ENCODE measurements around the gene GSAP.

Gene GSAP

DNA sequence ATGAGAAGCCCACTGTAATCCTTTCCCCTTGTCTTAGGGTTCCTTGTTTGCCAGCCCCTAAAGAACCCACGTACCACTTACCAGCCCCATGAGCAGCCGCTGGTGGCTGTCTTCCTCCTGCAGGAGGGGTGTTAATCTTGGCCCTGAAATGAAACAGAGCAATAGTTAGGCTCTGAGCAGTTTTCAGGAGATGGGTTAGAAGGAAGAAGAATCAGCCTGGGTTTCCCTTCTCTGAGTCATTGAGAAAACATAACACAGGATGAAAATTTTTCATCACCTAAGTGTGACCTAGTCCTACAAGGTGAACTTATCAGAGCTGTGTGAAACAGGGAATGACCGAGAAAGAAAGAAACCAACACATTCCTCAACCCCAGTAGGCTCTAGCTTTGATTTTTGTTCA is 90.0 kb downstream of the GSAP start:
- no peak for DNase-seq

DNA sequence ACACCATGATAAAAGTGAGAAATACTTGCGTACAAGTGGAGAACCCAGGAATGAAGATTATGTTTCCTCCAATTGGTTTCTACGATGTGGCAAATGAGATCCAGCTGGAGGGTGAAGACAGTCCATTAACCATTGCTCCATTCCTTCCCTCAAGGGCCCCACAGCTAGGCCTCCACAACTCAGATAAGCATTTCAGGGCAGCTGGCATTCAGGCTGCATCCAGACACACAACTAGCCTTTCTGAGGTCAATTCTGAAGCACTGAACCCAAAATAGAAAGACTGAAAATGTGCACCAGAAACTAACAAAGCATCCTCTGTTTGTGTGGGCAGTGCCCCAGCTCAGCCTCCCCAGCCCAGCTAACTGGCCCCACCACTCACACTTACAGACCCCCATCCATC is 94.8 kb downstream of the GSAP start:
- DNase-seq: no peak

DNA sequence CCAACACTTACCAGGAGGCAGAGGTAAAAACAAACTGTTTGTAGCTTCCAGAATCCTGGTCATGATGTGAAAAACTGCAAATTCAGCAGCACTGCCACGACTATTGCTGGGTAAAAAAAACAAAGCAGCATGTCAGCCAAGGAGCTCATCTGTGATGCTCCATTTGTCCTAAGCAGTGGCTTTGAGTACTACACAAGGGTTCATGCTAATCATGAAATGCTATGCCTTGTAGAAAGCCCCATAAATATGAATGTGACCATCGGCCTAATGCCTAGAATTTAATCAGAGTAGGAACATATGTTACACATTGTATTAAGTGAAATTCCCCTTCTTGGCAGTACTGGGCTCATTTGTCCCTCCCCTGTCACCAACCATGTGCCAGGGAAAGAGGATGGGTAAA is 95.4 kb downstream of the GSAP start:
- DNase-seq: no peak

DNA sequence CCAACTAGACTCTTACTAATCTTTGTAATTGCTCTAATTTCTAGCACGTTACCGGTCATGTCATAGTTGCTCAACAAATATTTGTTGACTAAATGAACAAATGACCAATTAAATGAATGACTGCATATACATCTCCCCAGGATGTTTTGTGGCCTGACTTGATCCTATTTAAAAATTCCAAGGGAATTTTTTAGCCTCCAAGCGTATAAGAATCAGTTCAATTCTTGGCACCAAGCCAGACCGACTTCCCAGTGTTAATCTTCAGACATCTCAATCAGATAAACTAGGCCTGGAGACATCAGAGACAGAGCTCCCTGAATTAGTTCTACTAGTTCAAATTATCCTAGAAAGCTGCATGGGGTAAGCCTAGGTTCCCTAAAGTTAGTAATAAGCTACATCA is 96.0 kb downstream of the GSAP start:
- no peak for DNase-seq

DNA sequence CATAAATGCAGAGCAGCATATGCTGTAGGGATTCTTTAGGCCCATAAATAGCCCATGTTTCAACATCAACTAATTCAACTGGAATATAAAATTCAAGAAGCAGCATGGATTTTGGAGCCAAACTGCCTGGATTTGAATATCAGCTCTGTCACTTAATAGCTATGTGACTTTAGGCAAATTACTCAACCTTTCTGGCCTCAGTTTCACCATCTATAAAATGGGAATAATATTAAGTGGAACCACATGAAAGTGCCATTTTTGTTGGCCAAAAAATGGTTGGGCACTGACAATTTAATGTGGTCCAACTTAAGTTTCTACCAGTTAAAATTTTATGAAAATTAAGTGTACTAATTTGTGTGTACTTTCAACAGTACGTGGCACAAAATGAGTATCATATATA is 98.1 kb downstream of the GSAP start:
- no peak for DNase-seq

DNA sequence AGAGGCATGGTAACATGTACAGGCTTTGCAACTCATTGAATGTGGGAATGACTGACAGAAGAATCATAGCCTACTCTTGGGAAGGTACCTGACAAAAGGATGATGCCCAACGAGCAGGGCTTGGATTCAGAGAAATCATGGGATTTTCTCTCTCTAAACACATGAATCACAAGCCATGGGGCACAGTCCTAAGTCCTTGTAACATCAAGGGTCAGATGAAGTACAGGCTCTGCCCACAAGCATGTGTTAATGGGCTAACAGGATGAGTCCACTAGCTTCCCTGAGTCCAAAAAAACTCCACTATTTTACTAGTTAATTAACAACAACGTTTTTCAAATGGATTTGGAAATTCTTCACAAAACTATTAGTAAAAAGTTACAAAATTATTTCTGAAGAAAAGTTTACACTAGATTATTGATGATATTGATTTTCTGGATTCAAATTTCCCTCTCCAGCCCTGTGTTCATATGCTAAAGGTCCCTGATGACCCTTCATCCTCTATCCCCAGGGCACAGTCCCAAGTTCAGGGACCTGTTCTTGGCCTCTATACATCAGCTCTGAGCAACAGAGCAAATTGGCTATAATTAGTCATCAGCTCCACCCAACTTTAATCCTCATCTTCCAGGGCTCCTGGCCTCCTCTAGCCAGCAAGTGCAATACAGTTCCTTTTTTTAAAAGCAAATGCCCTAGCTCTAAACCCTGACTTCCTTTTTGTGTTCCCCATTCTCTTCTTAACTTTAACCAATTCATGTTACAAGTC is 99.8 kb downstream of the GSAP start:
- DNase-seq: no peak

DNA sequence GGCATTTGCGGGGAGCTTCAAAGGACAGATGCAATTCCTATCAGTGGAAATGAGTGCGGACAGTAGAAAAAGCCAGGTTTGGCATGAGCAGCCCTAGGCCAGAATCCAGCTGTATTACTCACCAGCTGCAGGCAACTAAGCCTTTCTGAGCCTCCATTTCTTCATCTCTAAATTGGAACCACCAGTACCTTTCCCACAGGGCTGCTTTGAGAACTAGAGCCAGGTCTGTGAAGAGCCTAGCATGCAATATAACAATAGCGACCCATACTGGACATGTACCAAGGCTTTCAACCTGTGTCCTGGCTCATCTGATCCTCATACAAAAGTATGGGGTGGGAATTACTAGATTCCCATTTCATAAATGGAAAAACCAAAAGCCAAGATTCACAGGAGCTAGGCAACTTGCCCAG is 101.0 kb downstream of the GSAP start:
- no peak for DNase-seq

DNA sequence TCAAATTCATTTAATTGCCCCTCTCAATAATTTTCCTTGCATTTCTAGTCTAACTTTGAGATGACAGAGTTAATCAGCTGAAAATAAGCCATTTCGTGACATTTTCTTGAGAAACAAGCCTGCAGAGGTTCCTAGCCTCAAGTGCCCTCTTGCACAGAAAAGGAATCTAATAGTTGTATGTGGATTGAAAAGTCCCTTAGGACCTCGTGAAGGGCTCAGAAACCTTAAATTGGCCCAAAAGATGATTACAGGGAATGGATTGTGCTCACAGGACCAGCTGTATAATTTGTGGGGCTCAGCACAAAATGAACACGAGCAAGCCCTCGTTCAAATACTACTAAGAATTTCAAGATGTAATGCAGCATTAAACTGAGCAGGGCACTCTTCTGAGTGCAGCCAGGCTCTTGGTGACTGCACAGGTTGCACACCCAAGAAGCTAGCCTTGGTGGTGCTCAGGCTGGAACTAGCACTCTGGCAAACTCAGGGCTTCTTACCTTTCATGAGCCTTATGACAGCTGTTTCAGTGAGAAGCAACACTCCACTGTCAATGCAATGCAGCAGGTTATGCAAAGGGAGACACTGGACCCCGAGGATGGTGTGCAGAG is 102.2 kb downstream of the GSAP start:
- DNase-seq: no peak

DNA sequence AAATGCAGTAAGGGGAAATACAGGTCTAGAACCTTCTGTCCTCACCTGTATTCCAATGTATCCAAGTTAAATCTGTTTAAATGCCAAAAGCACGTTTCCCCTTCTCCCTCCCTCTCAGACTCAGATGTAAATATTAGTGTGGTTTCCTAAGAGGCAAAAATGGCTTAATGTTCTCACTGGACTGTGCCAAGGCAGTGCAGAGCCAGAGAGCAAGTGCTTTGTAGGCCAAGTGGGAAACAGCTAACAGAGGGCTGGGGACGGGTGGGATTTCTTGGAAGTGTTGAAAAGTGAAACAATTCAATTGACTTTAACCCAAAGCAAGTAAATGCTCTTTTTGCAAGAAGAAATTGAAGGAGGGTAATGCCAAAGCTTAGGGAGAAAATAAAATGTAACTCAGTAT is 103.1 kb downstream of the GSAP start:
- DNase-seq: no peak

DNA sequence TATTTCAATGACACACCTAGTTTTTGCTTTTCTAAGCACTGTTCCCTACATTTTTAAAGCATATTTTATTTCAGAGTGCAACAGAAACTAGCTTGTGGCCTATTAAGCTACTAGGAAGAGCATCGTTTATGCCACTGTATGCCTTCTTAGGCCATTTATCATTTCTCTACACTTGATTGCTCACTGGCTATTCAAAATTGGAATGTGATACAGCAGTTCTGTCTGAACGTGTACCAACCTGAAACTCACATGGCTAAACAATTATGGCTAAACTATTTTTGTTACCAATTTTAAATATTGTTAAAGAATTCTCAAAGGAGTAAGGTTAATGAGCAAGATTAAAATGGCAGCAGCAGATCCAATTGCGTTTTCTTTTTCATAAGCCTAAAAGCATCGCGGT is 105.2 kb downstream of the GSAP start:
- no peak for DNase-seq

DNA sequence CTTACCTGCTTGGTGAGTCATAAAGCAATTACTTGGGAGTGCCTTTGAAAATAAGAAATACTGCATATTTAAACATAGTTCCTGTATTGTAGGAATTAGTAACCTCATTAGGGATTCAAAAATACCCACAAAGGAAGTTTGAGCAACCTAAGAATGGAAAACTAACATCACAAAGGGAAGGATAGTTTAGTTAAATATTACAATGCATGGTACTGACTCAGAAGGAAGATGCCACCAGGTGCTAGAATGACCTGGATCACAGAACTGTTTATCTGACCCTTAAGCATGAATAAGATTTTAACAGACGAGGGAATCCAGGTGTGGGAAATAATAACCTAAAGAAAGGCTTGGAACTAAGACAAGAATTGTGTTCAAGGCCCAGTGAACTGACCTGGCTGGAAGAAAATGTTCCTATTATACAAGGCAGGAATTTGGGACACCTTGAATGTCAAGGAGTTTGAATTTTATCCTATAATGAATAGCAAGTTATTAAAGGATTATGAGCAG is 106.4 kb downstream of the GSAP start:
- DNase-seq: no peak

DNA sequence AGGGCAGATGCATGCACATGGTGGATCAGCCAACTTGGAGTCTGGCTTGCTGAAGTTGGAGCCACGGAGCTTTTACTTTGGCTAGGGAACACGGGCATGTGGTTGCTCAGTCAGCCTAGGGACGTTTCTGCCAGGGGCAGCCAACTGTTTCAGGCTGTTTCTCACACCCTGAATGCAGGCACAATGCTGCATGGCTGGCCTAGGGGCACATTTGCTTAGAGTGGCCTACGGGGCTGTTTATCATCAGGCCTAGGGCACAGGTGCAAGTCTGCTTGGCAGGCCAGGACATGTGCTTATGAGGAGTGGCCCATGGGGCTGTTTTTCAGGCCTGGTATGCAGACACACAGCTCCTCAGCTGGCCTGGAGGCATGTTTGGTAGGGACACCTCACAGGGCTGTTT is 107.4 kb downstream of the GSAP start:
- DNase-seq: no peak

DNA sequence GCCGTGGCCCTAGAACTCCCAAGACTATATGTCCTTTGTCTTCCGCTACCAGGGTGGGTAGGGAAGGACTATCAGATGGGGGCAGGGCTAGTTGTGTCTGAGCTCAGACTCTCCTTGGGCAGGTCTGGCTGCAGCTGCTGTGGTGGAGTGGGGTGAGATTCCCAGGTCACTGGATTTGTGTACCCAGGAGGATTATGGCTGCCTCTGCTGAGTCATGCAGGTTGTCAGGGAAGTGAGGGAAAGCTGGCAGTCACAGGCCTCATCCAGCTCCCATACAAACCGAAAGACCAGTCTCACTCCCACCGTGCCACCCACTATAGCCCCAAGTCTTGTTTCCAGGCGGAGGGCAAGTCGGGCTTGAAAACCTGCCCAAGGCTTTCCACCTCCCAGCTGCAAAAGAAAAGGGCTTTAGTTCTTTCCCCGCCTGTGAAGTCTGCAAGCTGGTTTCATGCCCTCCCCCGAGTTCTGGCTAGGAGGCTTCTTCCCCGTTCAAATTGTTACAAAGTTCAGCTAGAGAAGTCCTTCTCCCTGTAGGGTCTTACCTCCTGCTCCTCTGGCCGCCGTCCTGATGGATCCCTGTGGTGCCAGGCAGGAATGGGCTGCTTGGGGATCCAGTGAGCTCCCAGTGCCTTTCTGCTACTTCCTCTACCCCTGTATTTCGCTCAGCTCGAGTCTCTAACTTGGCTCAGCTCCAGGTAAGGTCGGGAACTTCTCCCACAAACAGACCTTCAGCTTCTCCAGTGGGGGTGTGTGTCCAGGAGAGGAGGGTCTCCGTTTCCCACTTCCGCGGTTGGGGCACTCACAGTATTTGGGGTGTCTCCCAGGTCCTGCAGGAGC is 109.7 kb downstream of the GSAP start:
- DNase-seq: no peak

DNA sequence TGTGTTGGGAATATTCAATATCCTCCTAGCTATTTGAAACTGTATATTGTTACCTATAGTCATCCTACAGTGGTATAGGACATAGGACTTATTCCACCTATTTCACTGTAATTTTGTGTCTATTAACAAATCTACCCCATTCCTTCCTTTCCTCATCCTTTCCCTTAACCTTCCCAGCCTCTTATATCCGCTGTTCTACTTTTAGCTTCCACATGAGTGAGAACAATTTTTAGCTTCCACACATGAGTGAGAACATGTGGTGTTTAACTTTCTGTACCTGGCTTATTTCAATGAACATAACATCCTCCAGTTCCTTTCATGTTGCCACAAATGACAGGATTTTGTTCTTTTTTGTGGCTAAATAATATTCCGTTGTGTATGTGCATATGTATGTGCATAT is 120.6 kb downstream of the GSAP start:
- no peak for DNase-seq

DNA sequence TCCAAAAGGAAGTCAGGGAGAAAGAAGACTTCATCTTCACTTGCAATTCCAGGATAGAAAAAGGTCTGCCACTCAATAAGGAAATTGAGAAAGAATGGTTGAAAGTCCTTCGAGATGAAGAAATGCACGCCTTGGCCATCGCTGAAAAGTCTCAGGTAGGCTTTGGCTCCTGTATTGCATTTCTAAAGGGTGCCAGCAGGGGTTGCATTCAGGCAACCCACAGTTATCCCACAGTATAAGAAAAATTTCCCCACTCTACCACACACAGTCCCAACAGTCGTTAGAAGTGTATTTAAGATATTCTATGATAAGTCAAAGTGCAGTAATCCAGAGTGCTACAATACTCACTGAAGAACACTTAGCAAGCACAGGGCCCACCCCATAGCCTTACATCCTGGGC is 123.1 kb downstream of the GSAP start:
- no peak for DNase-seq

DNA sequence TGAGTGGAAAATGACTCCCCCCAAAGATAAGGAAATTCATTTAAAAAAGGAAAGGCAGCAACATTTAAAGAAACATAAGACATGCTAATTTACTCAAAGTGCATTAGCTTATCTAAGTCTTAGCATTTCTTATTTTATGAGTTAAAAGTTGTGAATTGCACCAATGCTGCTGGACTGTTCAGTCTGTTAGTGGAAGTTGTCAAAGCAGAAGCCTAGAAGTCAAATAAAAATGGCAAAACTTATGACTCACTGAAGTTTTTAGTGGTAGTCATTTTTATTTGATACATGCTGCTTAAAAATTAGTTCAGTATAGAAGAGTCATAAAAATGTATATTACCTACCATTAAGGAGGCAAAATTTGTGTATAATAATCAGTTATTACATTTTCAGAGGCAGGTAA is 125.7 kb downstream of the GSAP start:
- no peak for DNase-seq

DNA sequence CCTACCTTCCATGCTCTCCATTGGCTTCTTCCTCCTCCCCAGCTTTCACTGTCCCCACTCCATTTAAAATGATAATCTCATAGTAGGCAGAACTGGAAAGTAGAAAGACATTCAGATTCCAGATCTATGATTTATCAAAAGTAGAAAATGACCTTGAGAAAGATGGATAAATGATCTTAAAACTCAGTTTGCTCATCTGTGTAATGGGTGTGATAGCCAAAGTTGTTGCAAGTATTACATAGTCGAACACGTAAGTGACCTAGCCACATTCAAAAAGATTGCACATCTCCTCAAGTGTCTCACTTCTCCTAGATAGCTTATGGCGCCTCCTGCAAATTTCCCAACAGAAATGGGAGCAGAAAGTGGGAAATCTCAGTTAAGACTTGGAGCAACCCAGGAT is 126.8 kb downstream of the GSAP start:
- no peak for DNase-seq

DNA sequence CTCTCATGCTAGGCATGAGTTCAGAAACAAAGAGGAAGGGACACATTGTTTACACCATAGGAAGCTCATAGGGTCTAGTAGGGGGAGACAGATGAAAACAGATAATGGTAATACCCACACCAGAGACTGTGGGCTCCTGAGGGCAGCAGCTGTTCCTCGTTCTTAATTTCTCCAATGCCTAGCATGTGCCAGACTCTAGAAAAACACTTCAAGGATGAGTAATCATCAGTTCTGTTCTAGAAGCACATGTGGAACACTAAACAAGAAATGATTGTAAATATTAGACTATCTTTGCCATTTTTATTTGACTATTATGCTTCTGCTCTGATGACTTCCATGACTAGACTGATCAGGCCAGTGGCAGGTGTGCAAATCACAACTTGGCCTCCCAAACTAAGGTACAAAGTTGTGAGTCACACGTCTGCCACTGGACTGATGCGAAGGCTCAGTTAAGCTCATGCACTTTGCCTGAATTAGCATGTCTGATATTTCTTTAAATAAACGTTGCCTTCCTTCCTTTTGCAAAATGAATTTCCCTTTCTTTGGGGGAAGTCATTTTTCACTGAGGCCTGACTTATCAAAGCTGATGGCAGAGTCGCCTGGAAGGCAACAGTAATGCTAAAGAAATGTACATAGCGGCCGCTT is 127.4 kb downstream of the GSAP start:
- DNase-seq: no peak

DNA sequence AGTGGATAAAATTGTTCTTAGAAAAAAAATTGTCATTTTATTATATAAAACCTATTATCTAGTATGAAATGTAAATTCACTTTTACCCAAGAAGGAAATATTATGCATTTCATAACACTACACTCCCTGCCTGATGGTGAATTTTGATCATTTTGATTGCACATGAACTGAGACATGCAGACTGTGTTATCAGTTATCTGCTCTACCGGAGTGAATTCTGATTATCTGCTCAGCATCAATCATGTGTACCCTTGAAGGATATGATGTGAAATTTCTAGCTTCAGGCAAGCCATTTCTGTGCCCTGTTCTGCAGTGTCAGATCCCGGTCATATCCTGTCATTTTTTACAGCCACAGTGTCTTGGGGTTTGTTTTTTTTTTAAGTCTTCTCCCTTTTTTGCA is 131.5 kb downstream of the GSAP start:
- no peak for DNase-seq

DNA sequence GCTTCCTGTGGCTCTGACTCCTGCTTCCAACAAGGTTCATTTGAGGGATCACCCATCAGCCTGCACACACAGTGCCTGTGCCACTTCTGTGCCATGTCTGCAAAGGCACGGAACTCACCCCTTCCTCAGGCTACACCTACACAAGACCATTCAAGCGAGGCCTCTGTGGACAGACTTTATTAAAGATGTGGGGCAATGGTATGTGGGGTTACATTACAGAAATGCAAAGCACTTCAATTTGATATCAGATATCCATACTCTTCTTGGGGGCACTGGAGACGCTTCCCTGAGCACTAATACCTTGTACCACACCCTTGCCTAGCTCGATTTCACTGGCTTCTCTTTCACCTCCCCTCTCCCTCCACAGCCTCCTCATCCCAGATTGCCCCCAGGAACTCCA is 132.1 kb downstream of the GSAP start:
- no peak for DNase-seq

DNA sequence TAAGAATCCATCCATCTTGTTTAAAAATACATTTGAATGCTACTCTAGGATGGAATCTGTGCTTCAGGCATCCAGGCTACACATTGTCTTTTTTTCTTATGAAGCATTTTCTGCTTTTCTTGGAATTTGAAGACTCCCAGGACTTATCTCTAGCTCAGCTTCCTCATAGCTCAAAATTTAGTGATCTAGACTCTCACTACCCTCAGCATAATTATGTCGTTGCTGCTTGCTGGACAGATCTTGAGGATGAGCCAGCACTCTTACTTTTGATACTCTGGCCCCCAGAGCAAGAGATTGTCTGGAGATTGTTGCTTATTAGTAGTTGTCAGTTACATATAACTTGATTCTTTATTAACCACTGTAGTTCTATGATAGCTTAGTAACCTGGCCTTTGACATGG is 133.3 kb downstream of the GSAP start:
- DNase-seq: no peak

DNA sequence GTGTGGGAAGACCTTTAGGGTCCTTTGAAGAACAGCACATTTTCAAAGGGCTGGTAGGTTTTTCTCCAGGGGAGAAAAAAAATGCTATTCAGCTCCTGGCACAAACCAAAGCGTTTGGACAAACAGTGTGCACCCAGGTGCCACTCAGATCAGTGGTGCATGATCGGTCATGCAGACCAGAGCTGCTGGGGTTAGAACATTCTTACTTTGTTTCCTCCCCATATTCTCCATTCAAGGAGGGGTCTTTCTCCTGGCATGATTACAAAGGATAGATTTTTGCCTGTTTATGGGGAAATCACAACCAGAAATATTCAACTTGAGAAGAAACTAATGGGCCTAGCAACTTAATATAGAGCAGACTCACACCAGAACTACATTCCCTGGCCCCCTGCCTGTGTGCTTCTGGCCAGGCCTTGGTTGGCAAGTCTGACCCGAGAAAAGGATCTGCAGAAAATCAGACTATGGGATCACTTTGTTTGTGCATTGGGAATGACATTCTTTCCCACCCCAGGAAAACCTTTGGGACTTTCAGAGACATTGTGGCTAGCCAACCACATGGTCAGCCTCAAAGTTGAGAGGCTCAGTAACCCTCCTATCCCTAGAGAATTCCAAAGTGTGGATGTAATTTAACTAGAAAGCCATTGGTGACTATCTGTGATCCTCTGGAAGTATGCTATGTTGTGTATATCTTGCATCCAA is 134.2 kb downstream of the GSAP start:
- no peak for DNase-seq

DNA sequence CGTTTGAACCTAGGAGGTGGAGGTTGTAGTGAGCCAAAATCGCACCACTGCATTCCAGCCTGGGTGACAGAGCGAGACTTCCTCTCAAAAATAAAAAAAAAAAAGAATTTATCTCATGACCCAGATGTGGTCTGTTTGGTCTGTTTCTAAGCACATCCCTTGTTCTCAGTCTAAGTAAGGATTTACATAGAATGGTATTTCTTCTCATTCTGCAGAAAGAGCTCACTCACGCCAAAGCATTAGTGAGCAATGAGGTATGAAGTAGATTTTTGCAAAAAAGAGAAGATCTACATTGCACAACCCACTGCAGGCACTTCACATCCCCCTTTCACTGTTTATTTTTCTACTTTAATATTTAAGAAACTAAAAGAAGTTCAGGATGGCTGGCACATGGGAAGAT is 140.0 kb downstream of the GSAP start:
- DNase-seq: no peak

All from NCI-H2081 treated with DMSO at 0.1 percent for 48 hours (cell line).